K562 (cell line): ENCODE data around the gene BAD. TPM values are rescaled to one million over a fixed set of nuclear protein-coding genes. Genes with fewer than 3 reads are reported as not detected.

Experiments used
- ATF1 ChIP-seq, 2 experiments: fragments of 450-650 bp in 1 of 2; IDR thresholded peaks; 2 replicates each; pipeline ENCODE4 v1.6.1; 2016; ENCODE audit warnings: missing compliant biosample characterization in 1 of 2, missing genetic modification characterization in 1 of 2
- BCLAF1 ChIP-seq, 2 experiments: fragments of 450-650 bp in 1 of 2; IDR thresholded peaks; 2 replicates each; pipeline ENCODE4 v1.6.1; 2011 to 2017; ENCODE audit warnings: low read depth in 2 of 2, antibody characterized with exemption in 1 of 2, borderline replicate concordance in 1 of 2, low read length in 1 of 2, mild to moderate bottlenecking in 1 of 2, mixed read lengths in 1 of 2; ENCODE audit not compliant: control insufficient read depth in 1 of 2
- BRF2 ChIP-seq: IDR thresholded peaks from 3 replicates; pipeline ENCODE4 v1.6.1; 2011; ENCODE audit warnings: borderline replicate concordance, mild to moderate bottlenecking; ENCODE audit not compliant: insufficient read length, insufficient read depth
- ETV5 ChIP-seq: sonication (generic); formaldehyde crosslinking; IDR thresholded peaks from 2 replicates; pipeline ENCODE4 v1.4.0; 2020; ENCODE audit warnings: low read depth, mild to moderate bottlenecking, missing genetic modification reagents
- RAD21 ChIP-seq, 2 experiments: fragments of 250-450 bp in 1 of 2; fragments of 450-650 bp in 1 of 2; sonication (Bioruptor Pico) in 1 of 2; formaldehyde crosslinking in 1 of 2; IDR thresholded peaks in 1 of 2; conservative IDR thresholded peaks in 1 of 2; 2 replicates each; pipeline versions ENCODE4 v1.4.0 to v1.8.0; 2020 to 2022; ENCODE audit warnings: mild to moderate bottlenecking in 2 of 2, moderate library complexity in 1 of 2
- THRB ChIP-seq: fragments of 450-650 bp; formaldehyde crosslinking; conservative IDR thresholded peaks from 2 replicates; pipeline ENCODE4 v1.4.0; 2022; ENCODE audit warnings: mild to moderate bottlenecking, missing genetic modification characterization
- ZBTB40 ChIP-seq, 2 experiments: fragments of 450-650 bp in 1 of 2; sonication (generic) in 1 of 2; formaldehyde crosslinking in 1 of 2; IDR thresholded peaks; 2 replicates each; pipeline versions ENCODE4 v1.7.1 to v1.9.0; 2016 to 2022; ENCODE audit warnings: inconsistent platforms in 1 of 2, mild to moderate bottlenecking in 1 of 2, missing genetic modification reagents in 1 of 2
- polyA plus RNA-seq, 8 experiments: library from polyadenylated mRNA; depleted of rRNA in 4 of 8; stranded (reverse) in 5 of 8; unstranded in 3 of 8; fragments of >200 nt; fragmentation: Nextera tagmentation in 2 of 8; fragmentation: Illumina TruSeq in 1 of 8; extraction: Ambion mirVana in 2 of 8; extraction: Trizol in 1 of 8; gene quantifications; 2 replicates each; pipeline versions ENCODE4 v1.2.1 to v1.2.3, GENCODE V29; 2011 to 2014; ENCODE audit warnings: inconsistent platforms in 1 of 8, missing spikeins in 1 of 8
- total RNA-seq, 7 experiments: library from RNA; depleted of rRNA in 6 of 7; stranded (reverse); fragments of >200 nt in 6 of 7; fragmentation: Illumina TruSeq in 2 of 7; extraction: Trizol in 2 of 7; gene quantifications; 2 replicates each; pipeline versions ENCODE4 v1.2.1 to v1.2.3, GENCODE V29; 2011 to 2021; ENCODE audit warnings: low replicate concordance in 1 of 7

Gene BAD
- total and polyA plus RNA-seq, 9 of the 15 experiments (the other 6 are each of a cell fraction or from before 2014, with no cell fraction given): 0.61 to 45.6 (median 11.8) TPM

- TF ChIP-seq BRF2 (no peak), THRB (CRISPR knock-in tag) (0 out of 2 replicates have a peak, but pooled peaks have one; percentile 55), BCLAF1 (IDR thresholded peaks at IDR 0.05; ENCODE audit: borderline replicate concordance in 1 of 2, control insufficient read depth in 1 of 2, low read depth in 2 of 2, low read length in 1 of 2) (0 out of 4 replicates have a peak, but pooled peaks of 1 of the 2 experiments have one; percentile 33), ZBTB40 (IDR thresholded peaks at IDR 0.05) (peak; percentile 88), ZBTB40 (CRISPR knock-in tag; IDR thresholded peaks at IDR 0.05) (no peak), RAD21 (CRISPR knock-in tag; conservative IDR thresholded peaks at IDR 0.05 in 1 of 2, IDR thresholded peaks at IDR 0.05 in 1 of 2) (peak in 1 of 2 experiments; percentile 7; a peak in 2 of 4 replicates), ETV5 (CRISPR knock-in tag) (peak; percentile 82), ATF1 (CRISPR knock-in tag; IDR thresholded peaks at IDR 0.05) (no peak), ATF1 (tag; IDR thresholded peaks at IDR 0.05) (peak; percentile 46; the same call in 1 of the 2 replicates)
Observed at GRCh38 chr11:64225608-64226506, 58.6 kb downstream of the BAD start, which contains the start of the genes NUDT22 and TRPT1 (continued).
